Fibroblast of upper back skin (primary cell): ENCODE measurements around the gene SYNJ2.

ENCODE experiments used
- DNase-seq: peaks from one replicate; pipeline ENCODE4 v3.0.0-alpha.2; 2013

Gene SYNJ2

GRCh38 chr6:158030380-158031300 is 49.0 kb downstream of the SYNJ2 start:
- DNase-seq = no peak

GRCh38 chr6:158031381-158032353 is 50.0 kb downstream of the SYNJ2 start:
- peak; percentile 92 for DNase-seq

- DNase-seq = no peak
Measured at GRCh38 chr6:158032354-158032733, 50.7 kb downstream of the SYNJ2 start.

GRCh38 chr6:158033077-158033750 is 51.6 kb downstream of the SYNJ2 start:
- DNase-seq = no peak

- DNase-seq = peak; percentile 40
Measured at GRCh38 chr6:158033751-158034702, 52.4 kb downstream of the SYNJ2 start.

- DNase-seq = no peak
Measured at GRCh38 chr6:158036261-158036660, 54.6 kb downstream of the SYNJ2 start.

- no peak for DNase-seq
Measured at GRCh38 chr6:158037021-158037420, 55.4 kb downstream of the SYNJ2 start.

GRCh38 chr6:158037771-158038170 is 56.1 kb downstream of the SYNJ2 start:
- no peak for DNase-seq

- DNase-seq = no peak
Measured at GRCh38 chr6:158038291-158039177, 56.9 kb downstream of the SYNJ2 start.

GRCh38 chr6:158039178-158039557 is 57.5 kb downstream of the SYNJ2 start:
- DNase-seq = peak; percentile 45

- DNase-seq = peak; percentile 59
Measured at GRCh38 chr6:158039571-158040050, 57.9 kb downstream of the SYNJ2 start.

- DNase-seq = peak; percentile 97
Measured at GRCh38 chr6:158040051-158040803, 58.6 kb downstream of the SYNJ2 start.

GRCh38 chr6:158040804-158041347 is 59.2 kb downstream of the SYNJ2 start:
- DNase-seq = no peak

GRCh38 chr6:158041370-158041769 is 59.7 kb downstream of the SYNJ2 start:
- no peak for DNase-seq

- no peak for DNase-seq
Measured at GRCh38 chr6:158041788-158042187, 60.1 kb downstream of the SYNJ2 start.

GRCh38 chr6:158042245-158042798 is 60.7 kb downstream of the SYNJ2 start:
- peak; percentile 74 for DNase-seq

GRCh38 chr6:158043008-158043407 is 61.3 kb downstream of the SYNJ2 start:
- no peak for DNase-seq

GRCh38 chr6:158043586-158044524 is 62.2 kb downstream of the SYNJ2 start:
- no peak for DNase-seq
